Measurements from ENCODE around the gene EPN2.

EPN2 gene

DNA sequence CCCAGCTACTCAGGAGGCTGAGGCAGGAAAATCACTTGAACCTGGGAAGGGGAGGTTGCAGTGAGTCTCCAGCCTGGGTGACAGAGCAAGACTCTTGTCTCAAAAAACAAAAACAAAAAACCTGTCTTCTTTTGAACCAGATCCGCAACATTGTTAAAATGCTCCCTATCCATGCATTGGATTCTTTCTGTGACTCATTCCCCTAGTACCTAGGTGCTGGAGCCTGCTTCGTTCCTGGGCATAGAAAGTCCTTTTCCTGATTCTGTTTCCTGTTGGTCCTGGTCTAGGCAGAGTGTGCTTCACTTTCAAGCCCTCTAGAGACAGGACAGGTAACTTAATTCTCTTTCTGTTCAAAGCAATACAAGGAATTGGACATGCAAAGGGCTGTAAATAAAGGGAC is 5.2 kb downstream of the EPN2 start:
- DNase-seq, result no peak

DNA sequence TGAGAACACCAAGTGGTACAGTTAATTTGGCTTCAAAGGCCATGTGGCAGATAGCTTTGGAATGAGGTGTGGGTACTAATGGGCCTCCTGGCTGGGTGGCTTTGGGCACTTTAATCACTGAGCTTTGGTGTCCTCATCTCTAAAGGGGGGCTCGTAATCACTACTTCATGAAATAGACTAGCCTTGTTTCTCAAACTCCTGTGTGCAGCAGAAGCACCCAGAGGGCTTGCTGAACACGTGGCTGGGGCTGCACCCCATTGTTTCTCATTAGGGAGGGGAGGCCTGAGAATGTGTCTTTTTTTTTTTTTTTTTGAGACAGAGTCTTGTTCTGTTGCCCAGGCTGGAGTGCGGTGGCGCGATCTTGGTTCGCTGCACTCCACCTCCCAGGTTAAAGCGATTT is 5.8 kb downstream of the EPN2 start:
- DNase-seq, result peak; percentile 33 to 68

DNA sequence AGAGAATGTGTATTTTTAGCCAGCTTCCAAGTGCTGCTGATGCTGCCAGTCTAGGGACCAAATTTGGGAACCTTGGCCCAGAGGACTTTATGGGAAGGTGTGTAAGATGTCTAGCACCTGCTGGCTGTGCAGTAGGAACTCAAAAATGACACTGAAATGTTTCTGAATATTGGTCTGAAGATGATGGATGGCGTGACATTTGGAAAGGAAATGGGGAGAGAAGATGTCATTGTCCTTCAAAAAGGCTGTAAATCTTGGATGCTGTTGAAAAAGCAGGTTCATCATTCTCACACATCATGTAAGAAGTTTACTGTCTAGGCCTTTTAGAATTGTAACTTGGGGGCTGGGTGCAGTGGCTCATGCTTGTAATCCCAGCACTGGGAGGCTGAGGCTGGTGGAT is 6.7 kb downstream of the EPN2 start:
- no peak for DNase-seq

DNA sequence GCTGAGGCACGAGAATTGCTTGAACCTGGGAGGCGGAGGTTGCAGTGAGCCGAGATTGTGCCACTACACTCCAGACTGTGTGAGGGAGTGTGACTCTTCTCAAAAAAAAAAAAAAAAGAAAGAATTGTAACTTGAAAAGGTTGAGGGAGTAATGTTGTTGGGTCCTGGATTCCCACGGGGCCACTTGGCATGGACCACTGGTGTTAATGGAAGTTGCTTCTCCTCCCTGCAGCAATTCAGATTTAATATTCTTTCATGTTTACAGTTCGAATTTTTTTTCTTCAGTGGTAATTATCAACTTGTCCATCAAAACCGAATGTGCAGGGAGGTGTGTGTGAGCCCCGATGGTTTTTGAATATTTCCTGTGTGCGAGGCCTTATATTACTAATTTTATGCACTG is 7.2 kb downstream of the EPN2 start:
- no peak for DNase-seq

DNA sequence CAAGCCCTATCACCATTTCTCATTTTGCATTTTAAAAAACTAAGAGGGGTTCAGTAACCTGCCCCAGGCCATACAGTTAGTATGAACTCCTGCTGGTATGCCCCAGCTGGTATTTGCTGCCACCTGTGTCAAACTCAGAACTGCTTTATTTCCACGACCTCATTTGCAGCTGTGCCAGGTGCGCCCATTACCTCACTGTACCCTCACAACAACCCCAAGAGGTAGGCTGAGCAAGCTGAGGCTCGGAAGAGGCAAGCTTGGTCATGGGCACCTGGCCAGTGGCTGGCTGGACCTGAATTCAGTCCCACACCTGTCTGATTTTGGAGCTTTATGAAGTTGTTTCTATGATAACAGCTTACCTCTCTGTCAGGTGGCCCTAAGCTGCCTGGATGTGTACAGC is 7.6 kb downstream of the EPN2 start:
- DNase-seq, result no peak

DNA sequence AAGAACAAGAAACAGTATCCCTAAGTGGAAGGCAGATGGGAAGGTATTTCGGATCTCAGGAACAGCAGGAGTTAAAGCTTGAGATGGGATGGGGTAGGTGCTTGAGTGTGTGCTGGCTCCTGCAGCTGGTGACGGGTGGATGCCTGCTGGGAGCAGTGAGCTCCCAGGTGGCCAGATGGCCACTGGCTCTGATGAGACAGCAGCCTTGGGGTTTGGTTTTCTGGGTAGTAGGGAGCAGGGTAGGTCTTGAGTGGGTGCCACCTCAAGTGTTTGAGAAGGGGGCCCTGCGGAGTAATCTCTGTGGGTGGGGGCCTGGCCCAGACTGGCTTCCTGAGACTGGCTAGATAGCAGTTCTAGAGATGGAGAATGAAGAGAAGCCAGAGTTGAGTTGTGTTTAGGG is 10.3 kb downstream of the EPN2 start:
- peak; percentile 90 to 97 for DNase-seq

DNA sequence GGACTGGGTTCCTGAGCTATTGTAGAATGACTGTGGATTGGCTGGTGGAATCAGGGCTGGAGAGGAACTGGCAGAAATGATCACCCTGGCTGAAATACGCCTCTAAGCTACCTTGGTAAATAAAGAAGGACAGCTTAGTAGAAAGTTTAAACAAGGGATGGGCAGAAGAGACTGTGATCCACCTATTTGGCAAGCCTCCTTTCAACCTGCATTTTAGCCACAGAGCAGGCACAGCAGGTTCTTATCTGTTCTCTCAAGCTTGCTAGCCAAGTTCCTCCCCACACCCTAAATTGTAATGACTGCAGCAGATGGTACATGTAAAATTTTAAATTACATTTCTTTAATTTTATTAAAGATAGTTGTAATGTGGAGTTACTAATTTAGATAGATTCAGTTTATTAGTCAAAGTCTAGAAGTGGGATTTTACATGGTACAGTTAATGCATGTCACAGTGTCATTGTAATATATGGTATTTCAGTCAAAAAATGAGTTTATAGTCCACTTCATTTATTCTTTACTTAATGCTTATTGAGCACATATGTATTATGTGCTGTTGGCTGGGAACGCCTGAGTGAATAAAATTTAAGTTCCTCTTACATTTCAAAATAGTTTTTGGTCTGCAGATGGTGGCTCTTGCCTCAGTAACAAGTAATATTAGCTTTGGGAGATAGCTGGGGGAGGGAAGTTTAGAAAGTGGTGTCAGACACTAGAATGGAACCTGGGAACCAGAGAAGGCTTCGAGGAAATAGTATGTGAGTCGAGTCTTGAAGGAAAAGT is 11.2 kb downstream of the EPN2 start:
- DNase-seq, result peak in 1 of 2 experiments; percentile 19

DNA sequence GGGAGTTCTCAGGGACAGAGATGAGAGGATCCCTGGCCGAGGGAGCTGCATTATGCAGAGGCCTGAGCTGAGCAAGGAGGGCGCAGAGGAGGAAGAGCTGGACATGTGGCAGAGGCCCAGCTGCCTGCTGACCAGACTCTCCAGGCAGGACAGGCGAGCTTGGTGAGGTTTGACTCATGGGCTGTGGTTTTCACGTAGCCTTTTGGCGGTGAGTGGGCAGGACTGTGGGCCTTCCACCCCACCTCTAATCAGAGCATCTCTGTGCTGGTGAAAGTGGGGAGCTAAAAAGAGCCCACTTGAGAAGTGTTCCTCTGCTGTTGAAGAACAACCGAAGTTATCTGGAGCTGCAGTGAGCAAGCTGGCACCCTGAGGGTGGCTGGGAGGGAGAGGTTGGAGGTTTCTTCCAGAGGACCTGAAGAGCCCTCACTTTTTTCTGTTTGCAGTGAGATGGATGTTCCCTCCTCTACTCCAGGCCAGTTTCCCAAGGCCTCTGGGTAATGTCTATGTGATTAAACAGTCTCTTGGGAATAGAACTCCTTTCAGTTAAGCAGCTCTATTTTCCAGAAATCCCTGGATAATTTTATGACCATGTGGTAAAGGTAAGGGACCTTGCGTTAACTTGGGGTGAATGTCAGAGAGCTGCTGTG is 11.9 kb downstream of the EPN2 start:
- peak in 1 of 2 experiments; percentile 7 for DNase-seq

DNA sequence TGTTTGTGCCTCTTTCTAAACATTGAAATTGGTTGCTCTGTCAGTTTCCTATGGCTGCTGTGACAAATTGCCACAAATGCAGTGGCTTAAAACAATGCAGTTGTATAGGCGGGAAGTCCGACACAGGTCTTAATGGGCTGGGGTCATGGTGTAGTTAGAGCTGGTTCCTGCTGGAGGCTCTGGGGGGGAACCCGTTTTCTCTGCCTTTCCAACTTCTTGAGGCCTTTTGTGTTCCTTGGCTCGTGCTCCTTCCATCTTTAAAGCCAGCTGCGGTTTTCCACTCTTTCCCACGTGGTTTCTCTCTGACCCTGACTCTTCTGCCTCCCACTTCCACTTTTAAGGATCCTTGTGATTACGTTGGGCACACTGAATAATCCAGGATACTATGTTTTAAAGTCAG is 12.5 kb downstream of the EPN2 start:
- no peak for DNase-seq

DNA sequence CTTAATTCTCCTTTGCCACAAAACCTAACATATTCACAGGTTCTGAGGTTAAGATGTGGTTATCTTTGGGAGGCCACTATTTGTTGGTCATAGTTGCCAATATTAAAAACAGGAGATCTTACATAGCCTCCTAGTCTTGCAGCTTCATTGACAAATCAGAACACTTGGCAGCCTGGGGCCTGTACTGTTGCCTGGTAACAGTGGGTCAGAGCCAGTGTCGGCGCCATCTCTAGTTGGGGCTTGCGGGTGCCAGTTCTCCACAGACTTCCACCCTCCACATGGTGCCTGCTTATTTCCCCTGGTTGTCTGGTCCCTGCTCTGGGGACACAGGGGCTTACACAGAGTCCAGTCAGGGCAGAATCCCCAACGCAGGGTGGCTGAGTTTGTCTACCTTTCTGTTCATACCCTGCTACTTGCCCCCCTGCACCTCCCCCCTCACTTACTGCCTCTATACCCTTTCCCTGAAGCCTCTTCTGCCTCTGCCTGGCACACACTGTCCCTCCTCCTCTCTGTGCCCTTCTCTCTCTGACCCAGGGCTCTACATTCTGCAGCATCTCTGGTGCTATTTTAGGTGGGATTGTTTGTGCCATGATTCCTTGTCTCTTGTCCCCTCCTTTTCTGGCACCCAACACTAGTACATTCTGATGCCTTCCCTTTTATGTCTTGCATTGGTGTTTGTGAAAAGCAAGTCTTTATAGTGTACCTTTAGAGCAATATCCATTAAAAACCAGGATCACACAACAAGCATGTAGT is 13.4 kb downstream of the EPN2 start:
- no peak for DNase-seq

DNA sequence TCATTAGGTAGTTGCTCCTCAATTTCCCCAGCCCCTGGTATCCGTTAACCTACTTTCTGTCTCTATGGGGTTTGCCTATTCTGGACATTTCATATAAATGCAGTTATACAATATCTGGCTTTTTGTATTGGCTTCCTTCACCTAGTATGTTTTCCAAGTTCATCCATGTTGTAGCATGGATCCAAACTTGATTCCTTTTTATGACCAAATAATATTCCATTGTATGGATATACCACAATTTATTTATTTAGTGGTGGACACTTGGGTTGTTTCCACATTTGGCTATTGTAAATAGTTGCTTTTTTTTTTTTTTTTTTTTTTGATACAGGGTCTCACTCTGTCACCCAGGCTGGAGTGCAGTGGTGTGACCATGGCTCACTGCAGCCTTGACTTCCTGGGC is 15.9 kb downstream of the EPN2 start:
- DNase-seq, result no peak

DNA sequence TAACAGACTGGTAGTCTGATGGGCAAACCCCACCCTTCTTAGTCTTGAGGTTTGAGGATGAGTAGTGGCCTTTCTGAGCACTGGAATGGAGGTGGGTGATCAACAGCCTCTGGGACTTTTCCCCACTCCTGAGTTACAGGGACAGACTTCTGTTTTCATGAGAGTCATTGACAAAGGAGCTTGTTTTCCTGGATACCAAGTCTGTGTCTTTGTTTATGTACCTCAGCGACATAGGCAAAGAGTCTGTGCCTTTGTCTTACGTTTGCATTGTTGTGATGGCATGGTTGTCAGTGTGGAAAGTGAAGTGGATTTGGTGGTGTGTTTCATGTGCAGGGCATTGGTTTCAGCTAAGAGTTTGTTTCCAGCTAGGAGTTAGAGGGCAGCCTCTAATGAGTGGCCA is 17.5 kb downstream of the EPN2 start:
- no peak for DNase-seq

DNA sequence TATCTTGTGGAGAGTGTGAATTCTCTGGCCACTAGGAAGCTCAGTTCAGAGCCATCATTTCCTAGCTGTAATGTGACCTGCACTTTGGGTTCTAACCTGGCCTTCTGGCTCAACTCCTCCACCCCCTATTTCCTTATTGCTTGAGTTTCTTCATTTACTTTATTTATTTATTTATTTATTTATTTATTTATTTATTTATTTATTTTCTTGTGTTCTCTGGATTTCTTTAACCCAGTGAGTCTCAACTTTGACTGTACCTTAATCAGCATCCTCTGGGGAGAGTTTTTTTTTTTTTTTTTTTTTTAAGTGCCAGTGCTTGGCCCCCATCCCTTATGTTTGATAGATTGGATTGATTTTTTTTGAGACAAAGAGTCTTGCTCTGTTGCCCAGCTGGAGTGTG is 18.1 kb downstream of the EPN2 start:
- no peak for DNase-seq

DNA sequence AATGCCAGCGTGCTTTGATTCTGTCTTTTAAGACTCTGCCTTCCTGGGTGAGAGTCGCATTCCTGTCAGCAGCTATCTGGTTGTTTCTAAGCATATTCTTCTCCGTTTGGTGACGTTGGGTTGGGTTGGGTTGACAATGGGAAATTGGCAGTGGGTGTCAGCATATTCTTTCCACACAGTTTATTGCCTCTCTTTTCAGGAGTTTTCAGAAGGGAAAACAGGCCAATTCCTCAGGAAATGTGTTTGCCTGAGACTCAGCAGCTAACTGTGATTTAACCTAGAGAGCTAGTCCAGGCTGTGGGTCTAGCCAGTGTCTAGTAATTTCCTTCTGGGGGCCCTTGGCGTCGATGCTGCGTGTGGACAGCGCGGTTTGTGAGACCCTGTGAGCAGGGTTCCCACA is 21.2 kb downstream of the EPN2 start:
- no peak for DNase-seq

DNA sequence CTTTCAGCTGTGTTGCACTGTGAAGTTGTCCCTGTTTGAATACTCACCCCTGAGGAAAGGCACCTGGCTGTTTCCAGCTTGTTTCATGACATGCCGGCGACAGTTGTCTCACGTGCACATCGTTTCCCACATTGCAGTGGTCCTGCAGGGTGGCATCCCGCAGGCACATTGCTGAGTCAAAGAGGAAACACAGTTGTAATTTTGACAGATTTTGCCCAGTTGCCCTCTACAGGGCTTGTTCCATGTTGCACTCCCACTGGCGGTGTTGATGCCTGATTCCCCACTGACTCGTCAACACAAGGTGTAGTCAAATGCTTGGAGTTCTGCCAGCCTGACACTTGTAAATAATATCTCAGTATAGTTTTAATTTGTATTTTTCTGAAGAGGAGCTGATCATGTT is 23.8 kb downstream of the EPN2 start:
- peak in 1 of 2 experiments; percentile 24 for DNase-seq

DNA sequence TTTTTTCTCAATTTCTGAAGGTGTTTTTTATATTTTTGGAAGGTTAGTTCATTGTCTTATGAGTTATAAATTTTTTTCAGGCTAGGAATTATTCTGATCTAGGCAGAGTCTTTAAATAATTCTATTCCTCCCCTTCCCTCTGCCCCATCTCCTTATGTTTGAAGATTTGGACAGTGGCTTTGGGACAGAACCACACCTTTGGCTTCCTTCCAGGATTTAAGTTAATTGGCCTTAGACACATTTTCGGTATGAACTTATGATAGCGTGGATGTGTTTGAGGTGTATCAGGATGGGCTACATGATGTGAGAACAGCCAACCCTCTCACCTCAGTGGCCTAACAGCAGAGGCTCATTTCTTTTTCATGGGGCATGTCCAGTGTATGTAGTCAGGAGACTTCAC is 24.3 kb downstream of the EPN2 start:
- DNase-seq, result no peak

DNA sequence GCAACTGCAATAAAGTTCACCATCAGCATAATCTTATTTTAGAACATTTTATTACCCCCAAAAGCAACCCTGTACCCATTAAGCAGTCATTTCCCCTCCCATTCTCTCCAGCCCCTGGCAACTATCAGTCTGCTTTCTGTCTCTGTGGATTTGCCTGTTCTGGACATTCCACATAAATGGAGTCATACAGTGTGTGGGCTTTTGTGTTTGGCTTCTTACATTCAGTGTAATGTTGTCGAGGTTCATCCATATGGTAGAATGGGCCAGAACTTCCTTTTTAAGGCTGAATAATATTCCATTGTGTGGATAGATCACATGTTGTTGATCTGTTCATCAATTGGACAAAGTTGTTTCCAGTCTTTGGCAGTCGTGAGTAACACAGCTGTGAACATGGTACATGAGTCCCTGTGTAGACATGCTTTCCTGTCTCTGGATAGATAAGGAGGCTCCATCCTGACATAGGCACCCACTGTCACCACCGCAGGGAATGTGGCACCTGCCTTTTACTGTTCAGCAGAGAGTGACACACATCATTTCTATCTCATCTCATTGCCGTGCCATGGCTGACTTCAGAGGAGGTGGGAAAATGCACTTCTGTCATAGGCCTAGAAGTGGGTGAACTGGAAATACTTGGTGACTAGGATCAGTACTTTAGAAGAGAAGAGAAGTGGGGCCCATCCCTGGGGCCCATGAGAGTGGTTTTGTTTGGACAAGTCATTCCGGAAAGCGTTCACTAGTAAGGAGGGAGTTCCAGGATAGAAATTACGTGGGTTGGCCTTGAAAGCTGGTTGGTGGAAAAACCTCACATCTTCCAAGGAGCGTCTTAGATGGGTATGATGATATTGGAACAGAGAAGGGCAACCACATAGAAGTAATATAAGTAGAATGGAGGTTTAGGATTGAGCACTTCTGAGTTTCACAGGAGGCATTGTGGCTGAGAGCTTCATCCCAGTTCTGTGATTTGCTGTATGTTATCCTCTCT is 25.8 kb downstream of the EPN2 start:
- no peak for DNase-seq

DNA sequence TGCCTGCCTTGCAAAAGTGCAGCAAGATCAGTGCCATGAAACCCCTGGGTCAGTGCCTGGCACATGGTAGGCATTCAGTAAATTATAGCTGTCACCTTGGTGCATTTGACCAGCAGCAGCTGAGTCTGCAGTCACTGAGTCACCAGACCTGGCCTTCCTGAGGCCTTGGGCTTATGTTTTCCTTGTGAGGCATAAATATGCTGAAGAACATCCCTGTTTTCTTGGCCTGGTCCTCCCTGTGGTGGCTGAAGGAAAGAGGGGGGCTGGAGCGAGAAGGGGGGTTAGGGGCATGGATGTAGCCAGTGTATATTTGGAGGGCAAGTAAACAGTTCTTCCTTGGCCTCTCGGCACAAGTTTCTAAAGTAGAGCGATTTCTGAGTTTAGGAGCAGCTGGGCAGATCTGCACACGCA is 26.5 kb downstream of the EPN2 start:
- DNase-seq, result no peak

DNA sequence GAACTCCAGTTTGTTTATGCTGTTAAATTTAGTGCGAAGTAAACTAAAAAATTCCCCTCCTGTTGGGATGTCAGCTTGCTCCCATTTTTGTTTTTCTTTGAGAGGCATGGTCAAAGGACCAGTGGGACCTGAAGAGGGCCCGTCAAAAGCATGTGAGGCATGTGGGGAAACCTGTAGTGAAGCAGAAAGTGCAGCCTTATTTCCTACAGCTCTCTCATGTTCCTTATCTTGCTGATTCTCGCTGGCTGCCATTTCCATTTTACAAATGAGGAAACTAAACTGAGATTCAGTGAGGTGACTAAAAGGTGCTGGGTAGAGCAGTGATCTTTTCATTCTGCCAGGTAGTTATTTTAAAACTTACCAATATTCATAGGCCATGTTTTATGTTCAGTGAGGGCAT is 27.1 kb downstream of the EPN2 start:
- DNase-seq, result no peak

DNA sequence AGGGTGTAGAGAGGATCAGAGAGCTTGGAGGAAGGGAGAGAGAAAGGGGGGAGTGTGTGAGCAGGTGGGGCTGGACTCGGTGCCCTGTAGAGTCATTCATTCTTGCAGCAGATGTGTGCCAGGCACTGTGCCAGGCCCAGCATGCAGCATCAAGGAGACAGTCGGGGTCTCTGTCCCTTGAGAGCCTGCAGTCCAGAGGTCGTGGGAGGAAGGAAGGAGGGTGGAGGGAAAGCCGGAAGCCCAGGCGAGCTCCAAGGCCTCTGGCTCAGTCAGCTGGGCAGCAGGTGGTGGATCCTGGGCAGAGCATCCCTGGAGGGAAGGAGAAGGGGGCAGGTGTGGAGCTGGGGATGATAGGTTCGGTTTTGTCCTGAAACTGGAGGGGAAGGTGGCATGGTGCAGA is 27.5 kb downstream of the EPN2 start:
- no peak for DNase-seq

DNA sequence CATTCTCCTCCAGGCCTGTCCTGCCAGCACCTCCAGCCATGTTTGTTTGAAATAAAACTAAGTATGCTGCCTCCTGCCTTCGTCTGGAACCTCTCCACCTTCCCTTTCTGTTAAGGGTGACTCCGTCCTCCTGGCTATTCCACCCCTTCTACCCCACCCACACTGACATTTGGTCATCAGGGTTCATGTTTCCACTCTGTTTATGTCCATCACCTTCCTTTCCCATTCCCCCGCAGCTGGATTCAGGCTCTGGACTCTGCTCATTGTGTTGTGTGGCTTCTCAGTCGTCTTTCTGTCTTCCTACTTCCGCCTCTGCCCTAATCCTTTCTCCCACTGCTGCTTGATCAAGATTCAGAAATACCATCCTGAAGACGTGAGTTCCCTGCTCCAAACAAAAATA is 28.6 kb downstream of the EPN2 start:
- no peak for DNase-seq

DNA sequence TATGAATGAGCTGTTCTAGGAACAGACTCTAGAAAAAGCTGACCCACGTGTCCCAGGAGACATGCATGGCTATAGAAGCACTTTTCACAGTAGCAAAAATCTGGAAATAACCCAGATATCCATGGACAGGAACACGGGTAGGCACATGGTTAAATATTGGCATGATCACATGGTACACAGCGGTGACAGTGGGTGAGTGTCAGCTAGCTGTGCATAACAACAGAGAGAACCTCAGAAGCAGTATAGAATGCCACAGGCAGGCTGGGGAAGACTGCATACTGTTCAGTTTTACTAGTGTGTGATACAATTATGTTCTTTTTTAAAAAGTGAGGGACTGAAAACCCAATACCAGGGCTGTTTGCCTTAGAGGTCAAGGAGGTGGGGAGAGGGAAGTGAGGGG is 31.4 kb downstream of the EPN2 start:
- no peak for DNase-seq

DNA sequence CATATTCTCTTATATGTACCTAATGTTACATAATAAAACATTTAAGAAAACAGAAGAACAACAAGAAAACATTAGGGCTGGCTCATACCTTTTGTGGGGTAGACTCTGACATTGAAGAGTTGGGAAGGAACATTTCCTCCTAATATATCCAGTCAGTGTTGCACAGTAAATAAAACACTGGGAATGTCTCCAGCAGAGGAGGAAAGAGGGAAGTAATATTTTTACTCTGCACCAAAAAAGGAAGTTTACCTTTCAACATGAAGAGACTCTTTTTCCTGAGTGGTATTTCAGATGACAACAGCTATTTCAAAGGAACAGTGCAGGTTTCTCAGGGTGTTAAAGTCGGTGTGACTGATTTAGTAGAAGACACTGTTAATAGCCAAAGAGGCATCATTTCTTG is 31.9 kb downstream of the EPN2 start:
- DNase-seq, result no peak
